Measurements from ENCODE around the gene KLHL10.

DNA sequence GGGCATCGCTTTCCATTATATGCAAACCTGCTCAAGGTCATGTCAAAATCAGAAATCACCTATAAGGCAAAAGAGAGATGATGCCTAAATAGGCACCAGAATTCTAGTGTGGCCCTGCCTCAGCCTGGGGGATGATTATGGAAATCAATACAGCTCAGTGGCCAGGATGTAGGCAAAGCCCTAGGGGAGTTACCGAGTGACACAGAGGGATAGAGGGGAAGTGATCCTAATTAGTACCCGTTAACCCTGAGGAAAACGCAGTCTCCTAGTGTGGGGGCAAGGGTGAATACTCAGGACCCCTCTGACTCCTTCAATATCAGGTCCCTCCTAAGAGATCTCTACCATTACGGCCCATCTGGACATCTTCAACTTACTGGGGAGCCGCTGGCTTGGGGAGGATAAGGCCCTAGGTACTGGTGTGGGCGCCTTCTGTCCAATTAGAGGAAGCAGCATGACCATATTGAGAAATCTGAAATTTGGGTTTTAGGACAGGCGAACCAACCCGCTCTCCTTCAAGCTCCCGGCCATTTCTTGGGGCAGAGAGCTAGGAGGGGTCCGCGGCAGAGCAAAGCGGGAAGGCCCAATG, 2.3 kb upstream of the KLHL10 start:
- TF ChIP-seq, protein P1, sequence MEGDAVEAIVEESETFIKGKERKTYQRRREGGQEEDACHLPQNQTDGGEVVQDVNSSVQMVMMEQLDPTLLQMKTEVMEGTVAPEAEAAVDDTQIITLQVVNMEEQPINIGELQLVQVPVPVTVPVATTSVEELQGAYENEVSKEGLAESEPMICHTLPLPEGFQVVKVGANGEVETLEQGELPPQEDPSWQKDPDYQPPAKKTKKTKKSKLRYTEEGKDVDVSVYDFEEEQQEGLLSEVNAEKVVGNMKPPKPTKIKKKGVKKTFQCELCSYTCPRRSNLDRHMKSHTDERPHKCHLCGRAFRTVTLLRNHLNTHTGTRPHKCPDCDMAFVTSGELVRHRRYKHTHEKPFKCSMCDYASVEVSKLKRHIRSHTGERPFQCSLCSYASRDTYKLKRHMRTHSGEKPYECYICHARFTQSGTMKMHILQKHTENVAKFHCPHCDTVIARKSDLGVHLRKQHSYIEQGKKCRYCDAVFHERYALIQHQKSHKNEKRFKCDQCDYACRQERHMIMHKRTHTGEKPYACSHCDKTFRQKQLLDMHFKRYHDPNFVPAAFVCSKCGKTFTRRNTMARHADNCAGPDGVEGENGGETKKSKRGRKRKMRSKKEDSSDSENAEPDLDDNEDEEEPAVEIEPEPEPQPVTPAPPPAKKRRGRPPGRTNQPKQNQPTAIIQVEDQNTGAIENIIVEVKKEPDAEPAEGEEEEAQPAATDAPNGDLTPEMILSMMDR (CRISPR knock-in tag; IDR thresholded peaks at IDR 0.05) = no peak
- no peak for TF ChIP-seq SETDB1 (CRISPR knock-in tag; IDR thresholded peaks at IDR 0.05; ENCODE audit: borderline replicate concordance)
